Natural killer cell (primary cell): ENCODE data around the gene DNPH1. TPM values are rescaled to one million over a fixed set of nuclear protein-coding genes. Genes with fewer than 3 reads are reported as not detected.

Experiments used
- ATAC-seq, 3 donors: fragments of 150-1000 bp in 2 of 3; fragments of 200-7000 bp in 1 of 3; cut with Tn5 transposase; 1 replicate in 1 of 3; 2 replicates in 2 of 3; pipeline ENCODE4 v1.10.0; 2021; ENCODE audit warnings: mild to moderate bottlenecking in 2 of 3, moderate library complexity in 2 of 3
- DNase-seq, 2 donors: peaks; one replicate each; pipeline versions ENCODE4 v3.0.0 to v3.0.0-alpha.2; 2013 to 2021; ENCODE audit warnings: mixed read lengths in 1 of 2
- H3K27ac ChIP-seq: one replicate; pipeline ENCODE4 v1.5.1; 2013; ENCODE audit warnings: mild to moderate bottlenecking, low read length
- H3K27me3 ChIP-seq: one replicate; pipeline ENCODE4 v1.6.1; 2013; ENCODE audit warnings: low read length; ENCODE audit not compliant: control insufficient read depth, insufficient read depth
- H3K36me3 ChIP-seq: one replicate; pipeline ENCODE4 v1.6.1; 2013; ENCODE audit warnings: low read length; ENCODE audit not compliant: control insufficient read depth, insufficient read depth
- H3K4me1 ChIP-seq: one replicate; pipeline ENCODE4 v1.6.1; 2013; ENCODE audit warnings: low read length; ENCODE audit not compliant: control insufficient read depth, insufficient read depth
- H3K4me3 ChIP-seq: one replicate; pipeline ENCODE4 v1.5.1; 2013; ENCODE audit warnings: low read length
- H3K9me3 ChIP-seq: one replicate; pipeline ENCODE4 v1.6.1; 2013; ENCODE audit warnings: low read length; ENCODE audit not compliant: control insufficient read depth, insufficient read depth
- H3K27ac Mint-ChIP-seq, 2 donors: one replicate each; pipeline ENCODE4 v1.8.0; 2022; ENCODE audit warnings: mild to moderate bottlenecking in 2 of 2, mixed read lengths in 2 of 2, moderate library complexity in 1 of 2
- H3K27me3 Mint-ChIP-seq, 2 donors: one replicate each; pipeline ENCODE4 v1.8.0; 2022; ENCODE audit warnings: low read depth in 2 of 2, mixed read lengths in 2 of 2
- H3K36me3 Mint-ChIP-seq: one replicate; pipeline ENCODE4 v1.8.0; 2022; ENCODE audit warnings: mixed read lengths
- H3K4me1 Mint-ChIP-seq, 2 donors: one replicate each; pipeline ENCODE4 v1.8.0; 2022; ENCODE audit warnings: mixed read lengths in 2 of 2
- H3K4me3 Mint-ChIP-seq: one replicate; pipeline ENCODE4 v1.8.0; 2022; ENCODE audit warnings: mild to moderate bottlenecking, moderate library complexity, mixed read lengths
- H3K9me3 Mint-ChIP-seq, 2 donors: one replicate each; pipeline ENCODE4 v1.8.0; 2022; ENCODE audit warnings: mixed read lengths in 2 of 2
- WGBS: methylation state at CpG from one replicate; pipeline ENCODE4 v1.1.7; 2013; ENCODE audit warnings: missing lambda C conversion rate; ENCODE audit not compliant: insufficient coverage; 5-methylcytosine and 5-hydroxymethylcytosine counted together
- intact Hi-C: fragments of 100-400 bp; cut with micrococcal nuclease; formaldehyde crosslinking; loops from one replicate; pipeline ENCODE4 v1.14.2; 2022
- total RNA-seq, 4 donors: library from RNA; stranded (reverse); fragments of 120-200 nt in 1 of 4; gene quantifications; one replicate each; pipeline versions ENCODE4 v1.2.3 to v1.2.4, GENCODE V29; 2013 to 2022
- TF ChIP-seq, protein P1 (sequence below): fragments of 200-600 bp; IDR thresholded peaks from one replicate; pipeline ENCODE4 v1.8.0; 2022; ENCODE audit warnings: antibody characterized with exemption

The DNPH1 gene
- total RNA-seq, 3 donors from 2014 or later (not counting 1 experiment from before 2014, with no cell fraction given): 6.1 to 10.2 (median 8.0) TPM

DNA sequence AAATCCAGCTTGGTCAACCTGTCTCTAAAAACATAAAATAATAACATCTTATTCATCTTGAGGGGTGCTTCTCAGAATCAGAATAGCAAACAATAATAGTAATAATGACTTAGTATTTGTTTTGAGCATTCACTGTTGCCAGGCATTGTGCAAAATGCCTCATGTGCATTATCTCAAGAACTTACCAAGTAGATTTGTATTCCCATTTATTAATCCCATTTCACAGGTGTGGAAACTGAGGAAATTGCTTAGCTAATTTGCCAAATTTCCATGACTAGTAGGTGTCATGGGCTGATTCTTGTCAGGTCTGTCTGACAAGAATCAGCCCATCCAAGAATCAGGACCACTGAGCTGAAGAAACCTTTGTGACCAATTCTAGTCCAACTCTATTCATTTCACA is 19.5 kb upstream of the DNPH1 start:
- Mint-ChIP-seq H3K36me3 (no peaks in the 10 kb centered on the region), H3K4me1 (peaks cover 9 to 13% of the 10 kb centered on the region in 2 donors), H3K27me3 (peaks cover 23 to 28% of the 10 kb centered on the region in 2 donors), H3K4me3 (no peak overlapping the region), H3K9me3 (no peaks in the 10 kb centered on the region), H3K27ac (no peak overlapping the region)
- Histone ChIP-seq H3K36me3 (no peaks in the 10 kb centered on the region), H3K4me1 (peaks cover 19% of the 10 kb centered on the region), H3K27me3 (peaks cover 7% of the 10 kb centered on the region), H3K4me3 (no peak overlapping the region), H3K27ac (no peak overlapping the region), H3K9me3 (no peaks in the 10 kb centered on the region)
- DNase-seq (no peak), ATAC-seq (no peak)
- TF ChIP-seq, protein P1, sequence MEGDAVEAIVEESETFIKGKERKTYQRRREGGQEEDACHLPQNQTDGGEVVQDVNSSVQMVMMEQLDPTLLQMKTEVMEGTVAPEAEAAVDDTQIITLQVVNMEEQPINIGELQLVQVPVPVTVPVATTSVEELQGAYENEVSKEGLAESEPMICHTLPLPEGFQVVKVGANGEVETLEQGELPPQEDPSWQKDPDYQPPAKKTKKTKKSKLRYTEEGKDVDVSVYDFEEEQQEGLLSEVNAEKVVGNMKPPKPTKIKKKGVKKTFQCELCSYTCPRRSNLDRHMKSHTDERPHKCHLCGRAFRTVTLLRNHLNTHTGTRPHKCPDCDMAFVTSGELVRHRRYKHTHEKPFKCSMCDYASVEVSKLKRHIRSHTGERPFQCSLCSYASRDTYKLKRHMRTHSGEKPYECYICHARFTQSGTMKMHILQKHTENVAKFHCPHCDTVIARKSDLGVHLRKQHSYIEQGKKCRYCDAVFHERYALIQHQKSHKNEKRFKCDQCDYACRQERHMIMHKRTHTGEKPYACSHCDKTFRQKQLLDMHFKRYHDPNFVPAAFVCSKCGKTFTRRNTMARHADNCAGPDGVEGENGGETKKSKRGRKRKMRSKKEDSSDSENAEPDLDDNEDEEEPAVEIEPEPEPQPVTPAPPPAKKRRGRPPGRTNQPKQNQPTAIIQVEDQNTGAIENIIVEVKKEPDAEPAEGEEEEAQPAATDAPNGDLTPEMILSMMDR: no peak
- intact Hi-C loops: no loop called here

DNA sequence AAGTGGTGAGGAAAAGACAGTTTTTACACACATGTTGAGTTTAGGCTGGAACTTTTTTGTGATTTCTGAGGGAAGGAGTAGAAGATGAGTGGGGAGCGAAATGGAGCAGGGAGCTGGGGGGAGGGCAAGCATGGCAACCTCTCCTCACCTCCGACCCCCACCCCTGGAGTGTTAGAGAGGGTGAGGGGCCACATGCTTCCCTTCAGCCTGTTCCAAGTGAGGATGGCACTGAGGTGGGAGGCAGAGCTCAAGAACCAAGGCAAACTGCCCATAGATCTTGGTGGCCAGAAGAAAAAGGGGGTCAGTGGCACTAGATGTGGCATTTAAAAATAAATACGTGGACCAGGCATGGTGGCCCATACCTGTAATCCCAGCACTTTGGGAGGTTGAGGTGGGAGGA is 18.8 kb upstream of the DNPH1 start:
- ATAC-seq: no peak
- H3K4me1 ChIP-seq: peaks cover 19% of the 10 kb centered on the region
- peak overlapping the region; percentile 84 for H3K4me3 Mint-ChIP-seq
- H3K27me3 Mint-ChIP-seq: peaks cover 23 to 28% of the 10 kb centered on the region in 2 donors
- 100% methylated on average over 1 of the region's 3 CpGs for WGBS
- no peaks in the 10 kb centered on the region for H3K9me3 Mint-ChIP-seq
- H3K9me3 ChIP-seq: no peaks in the 10 kb centered on the region
- H3K4me1 Mint-ChIP-seq: peaks cover 9 to 13% of the 10 kb centered on the region in 2 donors
- peak overlapping the region in 1 of 2 donors; percentile 92 for H3K27ac Mint-ChIP-seq
- peaks cover 8% of the 10 kb centered on the region for H3K27me3 ChIP-seq
- no peak for DNase-seq
- TF ChIP-seq, protein P1: no peak
- no peak overlapping the region for H3K27ac ChIP-seq
- no peaks in the 10 kb centered on the region for H3K36me3 Mint-ChIP-seq
- no peak overlapping the region for H3K4me3 ChIP-seq
- intact Hi-C loops: no loop called here
- H3K36me3 ChIP-seq: no peaks in the 10 kb centered on the region

DNA sequence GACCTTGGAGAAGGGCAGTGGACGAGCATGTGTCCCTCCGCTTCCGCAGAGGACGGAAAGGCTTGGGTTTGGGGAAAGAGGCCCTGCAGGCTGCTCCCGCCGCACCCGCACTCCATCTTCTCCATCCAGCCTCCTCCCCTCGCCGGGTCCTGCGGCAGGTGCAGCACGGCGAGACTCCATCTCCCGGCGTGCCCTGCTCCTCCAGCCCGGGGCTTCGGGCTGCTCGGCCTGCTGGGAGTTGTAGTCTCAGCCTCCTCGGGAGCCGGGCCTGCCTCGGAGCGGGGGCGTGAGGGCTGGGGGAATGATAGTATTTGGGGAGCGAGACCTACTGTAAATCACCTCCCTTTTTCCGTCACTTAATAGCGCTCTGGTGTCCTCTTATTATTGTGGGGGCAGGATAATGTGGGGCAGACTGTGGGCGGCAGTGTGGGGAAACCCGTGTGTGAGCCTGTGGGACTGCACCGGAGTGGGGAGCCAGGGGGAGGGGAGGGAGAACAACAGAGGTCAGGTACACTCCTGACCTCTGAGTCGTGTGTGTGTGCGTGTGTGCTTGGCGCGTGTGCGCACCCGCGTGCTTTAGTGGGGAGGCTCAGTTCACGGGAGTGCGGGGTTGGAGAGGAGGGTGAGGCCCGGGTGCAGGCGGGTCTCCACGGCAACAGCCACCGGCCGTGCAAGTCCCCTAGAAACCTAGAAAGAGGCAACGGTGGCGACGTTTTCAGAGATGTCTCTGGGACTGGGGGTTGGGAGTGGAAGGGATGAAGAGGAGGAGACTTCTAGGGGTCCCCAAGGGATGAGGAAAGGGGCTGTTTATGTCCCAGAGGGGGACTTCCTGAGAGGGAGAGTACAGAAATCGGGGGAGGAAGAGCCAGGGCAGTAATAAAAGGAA is 18.1 kb upstream of the DNPH1 start:
- Mint-ChIP-seq H3K27ac (peak overlapping the region; percentile 62 to 92), H3K36me3 (no peaks in the 10 kb centered on the region), H3K9me3 (no peaks in the 10 kb centered on the region), H3K27me3 (peaks cover 23% of the 10 kb centered on the region in 2 donors), H3K4me1 (peaks cover 9 to 13% of the 10 kb centered on the region in 2 donors), H3K4me3 (peak overlapping the region; percentile 84)
- Histone ChIP-seq H3K27ac (peak overlapping the region; percentile 32), H3K27me3 (peaks cover 13% of the 10 kb centered on the region), H3K9me3 (no peaks in the 10 kb centered on the region), H3K4me3 (peak overlapping the region; percentile 55), H3K36me3 (no peaks in the 10 kb centered on the region), H3K4me1 (peaks cover 19% of the 10 kb centered on the region)
- intact Hi-C loops: no loop called here
- TF ChIP-seq, protein P1: no peak
- peak; percentile 87 to 90 (median 88) for ATAC-seq
- WGBS: under 1% methylated on average over 43 of the region's 46 CpGs
- peak; percentile 53 to 86 for DNase-seq
